ENCODE data around the gene CYP4X1.
"Not testable (repeated sequence)": the region's sequence is repeated elsewhere in the genome, so short reads cannot be mapped to it uniquely, and the experiment has no call there.

CYP4X1 gene

GRCh38 chr1:47069509-47069908 is 46.0 kb downstream of the CYP4X1 start:
- not testable (repeated sequence) for FAIRE-seq; DNase-seq (ENCODE audit: low spot score)

GRCh38 chr1:47089356-47089755 is 65.9 kb downstream of the CYP4X1 start:
- peak; percentile 74 for FAIRE-seq
- DNase-seq (ENCODE audit: low spot score): not testable (repeated sequence)

GRCh38 chr1:47091476-47091875 is 68.0 kb downstream of the CYP4X1 start:
- DNase-seq (ENCODE audit: low spot score): not testable (repeated sequence)
- FAIRE-seq: peak; percentile 46

Data from RCC 7860 (cell line).